SU-DHL-6 (cell line): ENCODE results near the gene RAB36.

Experiments used
- H2AFZ ChIP-seq: fragments of 200-600 bp; sonication (generic); 2 replicates; pipeline ENCODE4 v1.6.1; 2014; ENCODE audit warnings: low read depth, mild to moderate bottlenecking, moderate library complexity, mixed read lengths, antibody characterized with exemption, low read length; ENCODE audit not compliant: severe bottlenecking
- H3F3A ChIP-seq: fragments of 200-600 bp; shearing (Covaris generic); 2 replicates; pipeline ENCODE4 v1.6.0; 2016; ENCODE audit warnings: antibody characterized with exemption, mild to moderate bottlenecking; ENCODE audit not compliant: insufficient read depth
- H3K27ac ChIP-seq: fragments of 200-600 bp; sonication (generic); 2 replicates; pipeline ENCODE4 v1.5.1; 2016; ENCODE audit warnings: low read depth, mild to moderate bottlenecking, low read length, moderate library complexity, mixed read lengths
- H3K27me3 ChIP-seq: fragments of 200-600 bp; sonication (generic), shearing (Covaris generic); 2 replicates; pipeline ENCODE4 v1.6.0; 2014; ENCODE audit warnings: mild to moderate bottlenecking, low read length
- H3K36me3 ChIP-seq: fragments of 200-600 bp; sonication (generic); 2 replicates; pipeline ENCODE4 v1.6.1; 2014; ENCODE audit warnings: mild to moderate bottlenecking, low read length, mixed read lengths
- H3K4me2 ChIP-seq: fragments of 300-600, 200-600 bp; shearing (Covaris generic), sonication (generic); 2 replicates; pipeline ENCODE4 v1.6.0; 2014; ENCODE audit warnings: low read length, low read depth, mild to moderate bottlenecking; ENCODE audit not compliant: poor library complexity, severe bottlenecking
- H3K4me3 ChIP-seq: fragments of 200-600 bp; sonication (generic); 2 replicates; pipeline ENCODE4 v1.5.1; 2014; ENCODE audit warnings: antibody characterized with exemption, low read length, mild to moderate bottlenecking, mixed read lengths; ENCODE audit not compliant: insufficient read depth, poor library complexity, severe bottlenecking
- H3K79me2 ChIP-seq: fragments of 200-600 bp; sonication (generic); 2 replicates; pipeline ENCODE4 v1.6.1; 2014; ENCODE audit warnings: mild to moderate bottlenecking, low read length, moderate library complexity; ENCODE audit not compliant: insufficient read depth
- H3K9ac ChIP-seq: fragments of 200-600 bp; sonication (generic); 2 replicates; pipeline ENCODE4 v1.7.0; 2014; ENCODE audit warnings: mild to moderate bottlenecking, low read length
- H3K9me2 ChIP-seq: fragments of 200-600 bp; sonication (generic); replicated peaks from 2 replicates; pipeline ENCODE4 v1.6.1; 2014; ENCODE audit warnings: low read length; ENCODE audit not compliant: insufficient read depth
- H3K9me3 ChIP-seq: fragments of 200-600 bp; sonication (generic); 2 replicates; pipeline ENCODE4 v1.6.1; 2014; ENCODE audit warnings: low read length, mixed read lengths; ENCODE audit not compliant: insufficient read depth
- H4K20me1 ChIP-seq: fragments of 200-600 bp; sonication (generic); 2 replicates; pipeline ENCODE4 v1.6.1; 2014; ENCODE audit warnings: low read depth, mild to moderate bottlenecking, antibody characterized with exemption, low read length, moderate library complexity, mixed read lengths
- EZH2phosphoT487 ChIP-seq: fragments of 200-600 bp; sonication (generic), shearing (Covaris generic); conservative IDR thresholded peaks from 2 replicates; pipeline ENCODE4 v1.6.1; 2018; ENCODE audit warnings: mild to moderate bottlenecking, antibody characterized with exemption, low read length, moderate library complexity, mixed read lengths
- TF ChIP-seq, protein P1 (sequence below): fragments of 200-600 bp; sonication (generic); IDR thresholded peaks from one replicate; pipeline ENCODE4 v1.5.1; 2017; ENCODE audit warnings: antibody characterized with exemption, mild to moderate bottlenecking, low read length, moderate library complexity; ENCODE audit not compliant: insufficient read depth, poor library complexity, severe bottlenecking

RAB36 gene

GRCh38 chr22:23137905-23138561, 7.2 kb upstream of the RAB36 start:
- Histone ChIP-seq H3K4me2 (peak overlapping the region; percentile 21), H3K36me3 (no peaks in the 10 kb centered on the region), H3K9ac (no peak overlapping the region), H3K9me3 (no peaks in the 10 kb centered on the region), H4K20me1 (no peaks in the 10 kb centered on the region), H3F3A (no peaks in the 10 kb centered on the region), H3K27ac (peak overlapping the region; percentile 22; the same call in 1 of the 2 replicates), H3K27me3 (no peaks in the 10 kb centered on the region), H3K79me2 (no peaks in the 10 kb centered on the region), H2AFZ (no peak overlapping the region), H3K9me2 (no peaks in the 10 kb centered on the region), H3K4me3 (no peak overlapping the region)
- no peak for TF ChIP-seq EZH2phosphoT487
- TF ChIP-seq, protein P1, sequence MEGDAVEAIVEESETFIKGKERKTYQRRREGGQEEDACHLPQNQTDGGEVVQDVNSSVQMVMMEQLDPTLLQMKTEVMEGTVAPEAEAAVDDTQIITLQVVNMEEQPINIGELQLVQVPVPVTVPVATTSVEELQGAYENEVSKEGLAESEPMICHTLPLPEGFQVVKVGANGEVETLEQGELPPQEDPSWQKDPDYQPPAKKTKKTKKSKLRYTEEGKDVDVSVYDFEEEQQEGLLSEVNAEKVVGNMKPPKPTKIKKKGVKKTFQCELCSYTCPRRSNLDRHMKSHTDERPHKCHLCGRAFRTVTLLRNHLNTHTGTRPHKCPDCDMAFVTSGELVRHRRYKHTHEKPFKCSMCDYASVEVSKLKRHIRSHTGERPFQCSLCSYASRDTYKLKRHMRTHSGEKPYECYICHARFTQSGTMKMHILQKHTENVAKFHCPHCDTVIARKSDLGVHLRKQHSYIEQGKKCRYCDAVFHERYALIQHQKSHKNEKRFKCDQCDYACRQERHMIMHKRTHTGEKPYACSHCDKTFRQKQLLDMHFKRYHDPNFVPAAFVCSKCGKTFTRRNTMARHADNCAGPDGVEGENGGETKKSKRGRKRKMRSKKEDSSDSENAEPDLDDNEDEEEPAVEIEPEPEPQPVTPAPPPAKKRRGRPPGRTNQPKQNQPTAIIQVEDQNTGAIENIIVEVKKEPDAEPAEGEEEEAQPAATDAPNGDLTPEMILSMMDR = no peak

DNA sequence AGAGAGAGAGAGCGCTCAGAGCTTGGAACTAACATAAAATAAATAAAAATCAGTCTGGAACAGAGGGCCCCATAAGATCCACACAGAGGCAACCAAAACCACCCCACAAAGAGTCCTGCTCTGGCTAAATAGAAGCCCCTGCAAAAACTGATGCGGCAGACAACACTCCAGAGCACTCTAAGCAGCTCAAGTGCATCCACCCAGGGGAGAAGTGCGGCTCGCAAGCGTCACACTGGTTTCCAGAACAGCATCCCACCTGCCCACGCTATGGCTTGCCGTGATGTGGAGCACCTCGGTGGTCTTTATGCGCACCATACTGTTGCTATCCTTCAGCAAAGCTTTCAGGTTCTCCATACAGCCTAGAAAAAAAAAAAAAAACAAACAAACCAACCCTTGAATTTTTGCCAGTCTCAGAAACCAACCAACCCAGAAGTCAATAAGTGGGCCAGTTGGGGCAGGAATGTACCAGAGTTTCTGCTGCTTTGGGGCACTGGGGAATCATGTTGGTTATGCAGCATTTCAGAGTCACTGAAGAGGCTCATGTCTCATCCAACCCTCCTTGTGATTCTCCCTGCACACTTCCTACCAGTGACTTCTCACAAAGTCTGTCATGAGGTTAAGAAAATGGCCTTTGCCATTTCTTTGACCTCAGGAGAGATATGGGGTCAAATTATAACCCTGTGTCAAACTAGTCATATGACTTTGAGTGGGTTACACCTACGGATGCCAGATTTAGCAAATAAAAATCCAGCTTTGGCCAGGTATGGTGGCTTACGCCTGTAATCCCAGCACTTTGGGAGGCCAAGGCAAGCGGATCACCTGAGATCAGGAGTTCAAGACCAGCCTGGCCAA, 6.5 kb upstream of the RAB36 start:
- Histone ChIP-seq H4K20me1 (no peaks in the 10 kb centered on the region), H3K9me2 (no peaks in the 10 kb centered on the region), H3K9me3 (no peaks in the 10 kb centered on the region), H3K9ac (no peak overlapping the region), H3F3A (no peaks in the 10 kb centered on the region), H3K36me3 (no peaks in the 10 kb centered on the region), H3K79me2 (no peaks in the 10 kb centered on the region), H3K27ac (0 out of 2 replicates have a peak overlapping the region, but pooled peaks have one; percentile 22), H2AFZ (no peak overlapping the region), H3K4me2 (no peak overlapping the region), H3K27me3 (no peaks in the 10 kb centered on the region), H3K4me3 (no peak overlapping the region)
- TF ChIP-seq, protein P1 = no peak
- TF ChIP-seq EZH2phosphoT487 = no peak

GRCh38 chr22:23140385-23140784, 4.9 kb upstream of the RAB36 start:
- Histone ChIP-seq H3K9ac (no peak overlapping the region), H4K20me1 (no peaks in the 10 kb centered on the region), H2AFZ (no peak overlapping the region), H3K27ac (no peak overlapping the region), H3K9me2 (no peaks in the 10 kb centered on the region), H3K4me3 (no peak overlapping the region), H3K79me2 (no peaks in the 10 kb centered on the region), H3K27me3 (no peaks in the 10 kb centered on the region), H3F3A (no peaks in the 10 kb centered on the region), H3K36me3 (no peaks in the 10 kb centered on the region), H3K9me3 (no peaks in the 10 kb centered on the region), H3K4me2 (no peak overlapping the region)
- no peak for TF ChIP-seq EZH2phosphoT487
- TF ChIP-seq, protein P1 = no peak
